Fibroblast of lung (primary cell): ENCODE data around the gene VPS13D. TPM values are rescaled to one million over a fixed set of nuclear protein-coding genes. Genes with fewer than 3 reads are reported as not detected.

Experiments used
- DNase-seq, 2 donors: peaks; one replicate each; pipeline versions ENCODE4 v3.0.0 to v3.0.0-alpha.2; 2010; ENCODE audit warnings: low read depth in 2 of 2
- H2AFZ ChIP-seq: 2 replicates; pipeline ENCODE4 v1.5.1; 2012; ENCODE audit warnings: low read length, control low read depth, inconsistent platforms
- H3K27ac ChIP-seq: 2 replicates; pipeline ENCODE4 v1.5.1; 2011; ENCODE audit warnings: low read length, control low read depth; ENCODE audit not compliant: insufficient read depth
- H3K27me3 ChIP-seq: 2 replicates; pipeline ENCODE4 v1.5.1; 2011; ENCODE audit warnings: mild to moderate bottlenecking, low read length; ENCODE audit not compliant: control insufficient read depth, insufficient read depth
- H3K36me3 ChIP-seq: 2 replicates; pipeline ENCODE4 v1.5.1; 2011; ENCODE audit warnings: low read length; ENCODE audit not compliant: control insufficient read depth, insufficient read depth
- H3K4me1 ChIP-seq: 2 replicates; pipeline ENCODE4 v1.5.1; 2011; ENCODE audit warnings: low read length; ENCODE audit not compliant: control insufficient read depth, insufficient read depth; ENCODE audit errors: extremely low read depth
- H3K4me2 ChIP-seq: 2 replicates; pipeline ENCODE4 v1.5.1; 2011; ENCODE audit warnings: low read length, control low read depth; ENCODE audit not compliant: insufficient read depth; ENCODE audit errors: extremely low read depth
- H3K4me3 ChIP-seq, 4 experiments: fragments of 200-600 bp in 1 of 4; sonication (generic) in 1 of 4; replicated peaks in 1 of 4; 2 replicates each; pipeline ENCODE4 v1.5.1; 2011 to 2016; ENCODE audit warnings: low read length in 4 of 4, low read depth in 3 of 4, mild to moderate bottlenecking in 3 of 4, control low read depth in 2 of 4, inconsistent platforms in 1 of 4, mixed read lengths in 1 of 4; ENCODE audit not compliant: insufficient read depth in 1 of 4; ENCODE audit errors: control extremely low read depth in 1 of 4
- H3K79me2 ChIP-seq: 2 replicates; pipeline ENCODE4 v1.5.1; 2012; ENCODE audit warnings: mild to moderate bottlenecking, low read length, inconsistent platforms; ENCODE audit not compliant: control insufficient read depth, insufficient read depth
- H3K9ac ChIP-seq: 2 replicates; pipeline ENCODE4 v1.5.1; 2011; ENCODE audit warnings: mild to moderate bottlenecking, low read length, control low read depth; ENCODE audit not compliant: insufficient read depth
- H3K9me3 ChIP-seq: 2 replicates; pipeline ENCODE4 v1.5.1; 2012; ENCODE audit warnings: low read depth, low read length; ENCODE audit not compliant: control insufficient read depth, insufficient read depth
- H4K20me1 ChIP-seq: 2 replicates; pipeline ENCODE4 v1.5.1; 2011; ENCODE audit warnings: low read length; ENCODE audit not compliant: control insufficient read depth, insufficient read depth; ENCODE audit errors: extremely low read depth
- CTCF ChIP-seq, 2 donors: IDR thresholded peaks in 1 of 2; conservative IDR thresholded peaks in 1 of 2; 1 replicate in 1 of 2; 2 replicates in 1 of 2; pipeline ENCODE4 v1.5.1; 2011 to 2012; ENCODE audit warnings: low read length in 2 of 2, control low read depth in 1 of 2, inconsistent platforms in 1 of 2, low read depth in 1 of 2, mild to moderate bottlenecking in 1 of 2
- EZH2 ChIP-seq: IDR thresholded peaks from 2 replicates; pipeline ENCODE4 v1.5.1; 2012; ENCODE audit warnings: low read length, control low read depth, mild to moderate bottlenecking; ENCODE audit errors: missing control alignments
- polyA plus RNA-seq, 2 donors: library from polyadenylated mRNA; depleted of rRNA in 1 of 2; stranded (reverse) in 1 of 2; unstranded in 1 of 2; fragments of >200 nt; gene quantifications; 2 replicates each; pipeline ENCODE4 v1.2.1, GENCODE V29; 2011 to 2012; ENCODE audit warnings: missing spikeins in 1 of 2
- total RNA-seq: library from RNA; depleted of rRNA; stranded (reverse); fragments of >200 nt; gene quantifications from 2 replicates; pipeline ENCODE4 v1.2.1, GENCODE V29; 2014

Gene VPS13D
- total and polyA plus RNA-seq, 2 donors (not counting 1 experiment from before 2014, with no cell fraction given) = 14.6 to 40.0 TPM

GRCh38 chr1:12412439-12412838 lies 182.6 kb downstream of the VPS13D start:
- peaks cover 1% of the 10 kb centered on the region for H3K36me3 ChIP-seq
- TF ChIP-seq CTCF (conservative IDR thresholded peaks at IDR 0.05 in 1 of 2, IDR thresholded peaks at IDR 0.05 in 1 of 2; ENCODE audit: low read depth in 1 of 2, low read length in 2 of 2) (no peak), EZH2 (no peak)
- no peaks in the 10 kb centered on the region for H3K9me3 ChIP-seq
- H3K79me2 ChIP-seq = no peaks in the 10 kb centered on the region
- no peaks in the 10 kb centered on the region for H4K20me1 ChIP-seq
- no peak overlapping the region for H3K9ac ChIP-seq
- H3K4me3 ChIP-seq = no peak overlapping the region
- no peak overlapping the region for H3K4me2 ChIP-seq
- no peaks in the 10 kb centered on the region for H3K27me3 ChIP-seq
- DNase-seq = no peak
- H3K27ac ChIP-seq = no peak overlapping the region
- no peaks in the 10 kb centered on the region for H3K4me1 ChIP-seq
- H2AFZ ChIP-seq = no peak overlapping the region

DNA sequence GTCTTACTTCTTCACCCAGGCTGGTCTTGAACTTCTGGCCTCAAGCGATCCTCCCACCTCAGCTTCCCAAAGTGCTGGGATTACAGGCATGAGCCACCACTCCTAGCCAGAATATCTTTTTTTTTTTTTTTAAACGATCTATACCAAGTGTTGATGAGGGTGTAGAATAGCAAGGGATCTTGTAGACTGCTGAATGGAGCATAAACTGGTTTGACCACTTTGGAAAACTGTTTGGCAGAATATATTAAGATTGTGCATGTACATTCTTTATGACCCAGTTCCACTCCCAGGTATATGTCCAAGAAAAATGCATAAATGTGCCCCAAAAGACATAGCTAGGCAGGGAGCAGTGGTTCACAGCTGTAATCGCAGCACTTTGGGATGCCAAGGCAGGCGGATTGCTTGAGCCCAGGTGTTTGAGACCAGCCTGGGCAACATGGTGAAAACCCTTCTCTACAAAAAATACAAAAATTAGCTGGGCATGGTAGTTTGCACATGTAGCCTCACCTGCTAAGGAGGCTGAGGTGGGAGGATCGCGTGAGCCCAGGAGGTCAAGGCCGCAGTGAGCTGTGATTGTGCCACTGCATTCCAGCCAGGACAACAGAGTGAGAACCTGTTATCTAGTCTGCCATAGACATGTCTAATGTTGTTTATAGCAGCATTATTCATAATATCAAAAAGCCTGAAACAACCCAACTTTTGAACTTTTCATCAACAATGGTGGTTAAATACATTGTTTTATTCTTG lies 184.0 kb downstream of the VPS13D start:
- no peak overlapping the region for H3K4me2 ChIP-seq
- H3K36me3 ChIP-seq = peaks cover 1% of the 10 kb centered on the region
- no peak overlapping the region for H3K4me3 ChIP-seq
- H3K9ac ChIP-seq = no peak overlapping the region
- no peaks in the 10 kb centered on the region for H3K27me3 ChIP-seq
- H2AFZ ChIP-seq = no peak overlapping the region
- no peaks in the 10 kb centered on the region for H3K79me2 ChIP-seq
- H4K20me1 ChIP-seq = no peaks in the 10 kb centered on the region
- H3K4me1 ChIP-seq = no peaks in the 10 kb centered on the region
- no peaks in the 10 kb centered on the region for H3K9me3 ChIP-seq
- TF ChIP-seq CTCF (conservative IDR thresholded peaks at IDR 0.05 in 1 of 2, IDR thresholded peaks at IDR 0.05 in 1 of 2; ENCODE audit: low read depth in 1 of 2, low read length in 2 of 2) = no peak
- TF ChIP-seq EZH2 = no peak
- no peak for DNase-seq
- H3K27ac ChIP-seq = no peak overlapping the region

DNA sequence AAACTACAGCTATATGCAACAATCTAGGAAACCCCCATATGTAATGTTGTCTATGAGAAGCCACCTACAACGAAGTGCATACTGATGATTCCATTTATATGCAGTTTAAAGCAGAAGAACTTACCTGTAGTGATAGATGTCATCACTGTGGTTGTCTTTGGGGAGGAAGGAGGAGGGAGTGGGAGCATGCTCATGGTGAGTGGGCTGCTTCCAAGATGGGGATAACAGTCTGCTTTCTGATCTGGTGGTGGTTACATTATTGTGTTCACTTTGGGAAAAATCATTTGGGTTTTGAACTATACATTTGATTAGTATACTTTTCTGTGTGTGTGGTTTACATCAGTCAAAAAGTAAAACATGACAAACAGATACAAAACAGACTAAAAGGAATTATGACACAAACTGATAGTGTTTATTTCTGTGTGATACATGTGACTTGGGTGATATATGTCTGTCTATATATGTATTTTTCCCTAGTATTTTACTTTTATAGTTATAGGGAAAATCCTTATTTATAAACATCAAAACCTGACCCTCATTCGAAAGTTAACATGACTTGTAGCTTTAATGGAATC lies 184.7 kb downstream of the VPS13D start:
- Histone ChIP-seq H3K4me3 (no peak overlapping the region), H3K9me3 (no peaks in the 10 kb centered on the region), H3K4me2 (no peak overlapping the region), H3K9ac (no peak overlapping the region), H4K20me1 (no peaks in the 10 kb centered on the region), H3K79me2 (no peaks in the 10 kb centered on the region), H2AFZ (no peak overlapping the region), H3K27me3 (no peaks in the 10 kb centered on the region), H3K27ac (peak overlapping the region; percentile 34), H3K4me1 (no peaks in the 10 kb centered on the region), H3K36me3 (peaks cover 1% of the 10 kb centered on the region)
- TF ChIP-seq CTCF (conservative IDR thresholded peaks at IDR 0.05 in 1 of 2, IDR thresholded peaks at IDR 0.05 in 1 of 2; ENCODE audit: low read depth in 1 of 2, low read length in 2 of 2) (no peak), EZH2 (no peak)
- no peak for DNase-seq
